HCT116 (cell line): ENCODE data around the gene CISH. TPM values are rescaled to one million over a fixed set of nuclear protein-coding genes. Genes with fewer than 3 reads are reported as not detected.

Experiments
- ATAC-seq: fragments of 200-7000 bp; cut with Tn5 transposase; 2 replicates; pipeline ENCODE4 v1.9.1; 2020; ENCODE audit warnings: mild to moderate bottlenecking, moderate library complexity
- BruUV-seq: library from RNA; stranded (reverse); fragments of 400-500 nt; replicated peaks from 2 replicates; lab custom pipeline; 2021; lab: Mats Ljungman, UMichigan
- CTCF ChIA-PET: fragments of 300-600 bp; sonication (Branson Sonifier 250); formaldehyde crosslinking; loops from one replicate; lab custom pipeline; 2021; ENCODE audit warnings: antibody characterized with exemption; lab: Charles Lee
- POLR2A ChIA-PET: fragments of 300-600, 350-600 bp; sonication (Branson Sonifier 250); formaldehyde crosslinking; loops from one replicate; lab custom pipeline; 2021; ENCODE audit warnings: antibody characterized with exemption; lab: Charles Lee
- RAD21 ChIA-PET, 2 experiments: fragments of 300-600 bp; sonication (Branson Sonifier 250); formaldehyde crosslinking; loops; one replicate each; lab custom pipeline; 2023; ENCODE audit warnings: low total read pairs in 2 of 2; ENCODE audit not compliant: uncharacterized antibody in 2 of 2, unreplicated experiment in 2 of 2, low non-redundant PET in 1 of 2; lab: Charles Lee
- DNase-seq: peaks from one replicate; pipeline ENCODE4 v3.0.0-alpha.2; 2010; ENCODE audit warnings: low read depth, low spot score
- H2AFZ ChIP-seq: fragments of 200-600 bp; shearing (Covaris generic), sonication (generic); 2 replicates; pipeline ENCODE4 v1.6.1; 2017; ENCODE audit warnings: low read depth, mixed run types, mixed read lengths, antibody characterized with exemption, low read length; ENCODE audit not compliant: poor library complexity, severe bottlenecking
- H3K27ac ChIP-seq: 2 replicates; pipeline ENCODE4 v1.5.1; 2012; ENCODE audit warnings: low read depth, low read length
- H3K27me3 ChIP-seq: fragments of 200-600 bp; sonication (generic); 2 replicates; pipeline ENCODE4 v1.6.1; 2016; ENCODE audit warnings: mixed run types, low read length, mixed read lengths; ENCODE audit not compliant: insufficient read depth
- H3K36me3 ChIP-seq, 2 experiments: fragments of 200-500 bp in 1 of 2; fragments of 200-600 bp in 1 of 2; sonication (Bioruptor generic) in 1 of 2; sonication (generic) in 1 of 2; 2 replicates each; pipeline versions ENCODE4 v1.5.1 to v1.6.1; 2014 to 2016; ENCODE audit warnings: low read length in 2 of 2, inconsistent platforms in 1 of 2, mixed read lengths in 1 of 2, mixed run types in 1 of 2; ENCODE audit not compliant: insufficient read depth in 2 of 2, control insufficient read depth in 1 of 2
- H3K4me1 ChIP-seq, 2 experiments: fragments of 200-600 bp in 1 of 2; sonication (generic) in 1 of 2; 2 replicates each; pipeline versions ENCODE4 v1.5.1 to v1.6.1; 2012 to 2017; ENCODE audit warnings: low read length in 2 of 2, inconsistent platforms in 1 of 2, mild to moderate bottlenecking in 1 of 2, mixed read lengths in 1 of 2, mixed run types in 1 of 2, moderate library complexity in 1 of 2; ENCODE audit not compliant: insufficient read depth in 2 of 2, control insufficient read depth in 1 of 2
- H3K4me2 ChIP-seq: fragments of 200-600 bp; sonication (generic); 2 replicates; pipeline ENCODE4 v1.6.1; 2017; ENCODE audit warnings: mixed run types, low read length, mixed read lengths
- H3K4me3 ChIP-seq, 2 experiments: fragments of 200-600 bp in 1 of 2; sonication (generic) in 1 of 2; replicated peaks in 1 of 2; 2 replicates each; pipeline ENCODE4 v1.5.1; 2011 to 2016; ENCODE audit warnings: low read length in 2 of 2, control low read depth in 1 of 2, low read depth in 1 of 2, mild to moderate bottlenecking in 1 of 2, mixed read lengths in 1 of 2, mixed run types in 1 of 2
- H3K79me2 ChIP-seq: fragments of 200-600 bp; sonication (generic); 2 replicates; pipeline ENCODE4 v1.6.1; 2017; ENCODE audit warnings: mild to moderate bottlenecking, mixed run types, low read length, moderate library complexity, mixed read lengths; ENCODE audit not compliant: insufficient read depth
- H3K9ac ChIP-seq: fragments of 200-600 bp; sonication (generic); 2 replicates; pipeline ENCODE4 v1.6.1; 2016; ENCODE audit warnings: low read length, mixed read lengths
- H3K9me2 ChIP-seq: fragments of 200-600 bp; sonication (generic), shearing (Covaris generic); 2 replicates; pipeline ENCODE4 v1.6.1; 2017; ENCODE audit warnings: mixed run types, mild to moderate bottlenecking, moderate library complexity; ENCODE audit not compliant: insufficient read depth
- H3K9me3 ChIP-seq, 2 experiments: fragments of 200-500 bp in 1 of 2; fragments of 200-600 bp in 1 of 2; sonication (Bioruptor generic) in 1 of 2; sonication (generic) in 1 of 2; 2 replicates each; pipeline ENCODE4 v1.6.1; 2014 to 2017; ENCODE audit warnings: low read length in 2 of 2, mixed read lengths in 2 of 2, inconsistent platforms in 1 of 2, low read depth in 1 of 2, mild to moderate bottlenecking in 1 of 2, mixed run types in 1 of 2, moderate library complexity in 1 of 2; ENCODE audit not compliant: control insufficient read depth in 1 of 2, insufficient read depth in 1 of 2
- H4K20me1 ChIP-seq: fragments of 200-600 bp; sonication (generic), shearing (Covaris generic); 2 replicates; pipeline ENCODE4 v1.6.1; 2017; ENCODE audit warnings: mixed run types, mild to moderate bottlenecking, moderate library complexity; ENCODE audit not compliant: insufficient read depth
- CEBPB ChIP-seq: IDR thresholded peaks from 2 replicates; pipeline ENCODE4 v1.6.1; 2012; ENCODE audit warnings: low read depth
- CTCF ChIP-seq, 3 experiments: fragments of 200-600 bp in 1 of 3; sonication (generic) in 1 of 3; IDR thresholded peaks in 2 of 3; conservative IDR thresholded peaks in 1 of 3; 2 replicates each; pipeline ENCODE4 v1.5.1; 2012 to 2017; ENCODE audit warnings: low read depth in 2 of 3, low read length in 2 of 3, antibody characterized with exemption in 1 of 3, borderline replicate concordance in 1 of 3, control low read depth in 1 of 3, mild to moderate bottlenecking in 1 of 3, mixed read lengths in 1 of 3, mixed run types in 1 of 3, moderate library complexity in 1 of 3; ENCODE audit not compliant: insufficient read depth in 1 of 3
- EZH2phosphoT487 ChIP-seq: fragments of 200-600 bp; IDR thresholded peaks from 2 replicates; pipeline ENCODE4 v1.6.1; 2018; ENCODE audit warnings: antibody characterized with exemption, borderline replicate concordance
- FOSL1 ChIP-seq: IDR thresholded peaks from 2 replicates; pipeline ENCODE4 v1.6.1; 2012; ENCODE audit warnings: low read depth
- JUND ChIP-seq: IDR thresholded peaks from 2 replicates; pipeline ENCODE4 v1.6.1; 2012
- RAD21 ChIP-seq: IDR thresholded peaks from 2 replicates; pipeline ENCODE4 v1.6.1; 2012; ENCODE audit warnings: low read depth, mild to moderate bottlenecking
- SRF ChIP-seq: IDR thresholded peaks from 2 replicates; pipeline ENCODE4 v1.6.1; 2012; ENCODE audit warnings: low read depth
- TCF7L2 ChIP-seq: IDR thresholded peaks from 2 replicates; pipeline ENCODE4 v1.7.0; 2011; ENCODE audit warnings: borderline replicate concordance, inconsistent platforms; ENCODE audit not compliant: insufficient read depth, insufficient read length; ENCODE audit errors: extremely low read depth
- YY1 ChIP-seq: IDR thresholded peaks from 2 replicates; pipeline ENCODE4 v1.6.1; 2011; ENCODE audit warnings: low read length, low read depth, moderate library complexity, mild to moderate bottlenecking; ENCODE audit not compliant: insufficient replicate concordance; ENCODE audit errors: extremely low read depth
- ZFX ChIP-seq: fragments of 450-650 bp; IDR thresholded peaks from 2 replicates; pipeline ENCODE4 v1.6.1; 2017
- ZNF274 ChIP-seq: fragments of 200-500 bp; sonication (Bioruptor generic); IDR thresholded peaks from 2 replicates; pipeline ENCODE4 v1.6.1; 2014; ENCODE audit warnings: mild to moderate bottlenecking, low read depth, low read length, inconsistent platforms
- intact Hi-C: fragments of 100-400 bp; cut with micrococcal nuclease; formaldehyde crosslinking; loops from 2 replicates; pipeline ENCODE4 v1.10.0; 2022
- total RNA-seq: library from RNA; stranded (reverse); gene quantifications from one replicate; pipeline ENCODE4 v1.2.1, GENCODE V29; 2021; ENCODE audit not compliant: unreplicated experiment

Gene CISH
- total RNA-seq, 1 experiment from 2014 or later = 4.5 TPM

- H3K4me1 ChIP-seq = peaks cover 9 to 26% of the 10 kb centered on the region in 2 experiments; a peak in 3 of 4 replicates
- no peak for DNase-seq
- H3K36me3 ChIP-seq = 0 out of 4 replicates have a peak, but pooled peaks cover 0 to 5% of the 10 kb centered on the region in 2 experiments
- H3K9me3 ChIP-seq = no peaks in the 10 kb centered on the region
- H3K79me2 ChIP-seq = no peaks in the 10 kb centered on the region; the same call in 1 of the 2 replicates
- H3K9ac ChIP-seq = no peak overlapping the region
- no peak for TF ChIP-seq ZNF274
- TF ChIP-seq EZH2phosphoT487 = no peak
- no peak for TF ChIP-seq FOSL1
- no peak for TF ChIP-seq CEBPB
- no peak for TF ChIP-seq TCF7L2
- no peak for TF ChIP-seq JUND
- no peak for TF ChIP-seq RAD21
- no peak for TF ChIP-seq CTCF (IDR thresholded peaks at IDR 0.05 in 2 of 3, conservative IDR thresholded peaks at IDR 0.05 in 1 of 3; ENCODE audit: borderline replicate concordance in 1 of 3, insufficient read depth in 1 of 3, low read depth in 2 of 3, low read length in 2 of 3)
- TF ChIP-seq ZFX = no peak
- no peak for TF ChIP-seq YY1
- TF ChIP-seq SRF = no peak
- no peak for ATAC-seq
- H3K4me3 ChIP-seq = no peak overlapping the region
- no peak overlapping the region for H2AFZ ChIP-seq
- H3K4me2 ChIP-seq = no peak overlapping the region
- BruUV-seq = no TSS peak
- no peaks in the 10 kb centered on the region for H3K27me3 ChIP-seq
- intact Hi-C loops = loop anchor here (5.0 kb wide), 1 partner anchor 262 kb away; the partner anchor contains the start of gene ZMYND10
- RAD21 ChIA-PET = no interaction called here
- H4K20me1 ChIP-seq = no peaks in the 10 kb centered on the region
- POLR2A ChIA-PET = no interaction called here
- CTCF ChIA-PET = interaction anchor here (1.6 to 1.8 kb wide), 2 partner anchors 8 to 40 kb away, joined by 4 to 8 read pairs; partner anchors contain the start of gene HEMK1
- no peaks in the 10 kb centered on the region for H3K9me2 ChIP-seq
- H3K27ac ChIP-seq = no peak overlapping the region
Observed at GRCh38 chr3:50609763-50610085, 1.9 kb downstream of the CISH start.
